SH-SY5Y (cell line): ENCODE measurements around the gene FAAP20.

Experiments
- GATA2 ChIP-seq: IDR thresholded peaks from 2 replicates; pipeline ENCODE4 v1.6.1; 2011; ENCODE audit warnings: mild to moderate bottlenecking, low read depth, low read length
- GATA3 ChIP-seq: IDR thresholded peaks from 2 replicates; pipeline ENCODE4 v1.6.1; 2011; ENCODE audit warnings: low read depth, mild to moderate bottlenecking, low read length, moderate library complexity

DNA sequence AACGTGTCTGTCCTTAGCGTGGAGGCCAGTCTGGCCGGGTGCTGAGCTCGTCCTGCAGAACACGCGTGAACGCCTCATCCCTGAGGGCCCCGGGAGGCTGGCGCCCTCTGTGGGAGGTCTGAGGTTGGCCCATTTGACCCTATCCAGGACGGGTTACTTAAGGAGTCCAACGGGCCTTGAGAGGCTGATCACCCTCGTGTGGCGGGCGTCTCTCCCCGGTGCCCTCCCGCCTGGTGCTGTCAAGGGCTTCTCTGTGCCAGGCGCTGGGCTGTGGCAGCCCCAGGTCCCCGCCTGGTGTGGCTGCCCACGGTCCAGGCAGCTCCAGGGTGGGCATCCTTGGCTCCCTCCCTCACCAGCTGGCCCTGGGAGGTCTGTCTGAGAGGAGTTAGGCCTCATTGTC is 43.2 kb upstream of the FAAP20 start:
- TF ChIP-seq GATA2: no peak
- no peak for TF ChIP-seq GATA3
